T-cell (primary cell): Measurements from ENCODE around the gene GALNTL6. TPM values are rescaled to one million over a fixed set of nuclear protein-coding genes. Genes with fewer than 3 reads are reported as not detected.

ENCODE experiments used
- ATAC-seq, 4 experiments: fragments of 200-7000 bp in 3 of 4; fragments of 150-1000 bp in 1 of 4; cut with Tn5 transposase; replicated peaks in 1 of 4; 1 replicate in 3 of 4; 2 replicates in 1 of 4; pipeline ENCODE4 v1.10.0; 2021; ENCODE audit warnings: moderate library complexity in 3 of 4, mild to moderate bottlenecking in 2 of 4, moderate number of reproducible peaks in 1 of 4
- CTCF ChIA-PET, 2 donors: fragments of 300-600 bp; sonication (Branson Sonifier 250); formaldehyde crosslinking; loops; one replicate each; lab custom pipeline; 2022; ENCODE audit warnings: antibody characterized with exemption in 2 of 2; lab: Charles Lee
- POLR2A ChIA-PET, 2 donors: fragments of 300-600 bp; sonication (Branson Sonifier 250); formaldehyde crosslinking; loops; one replicate each; lab custom pipeline; 2022; ENCODE audit warnings: antibody characterized with exemption in 2 of 2; lab: Charles Lee
- DNase-seq, 35 experiments: peaks; one replicate each; pipeline versions ENCODE4 v3.0.0 to v3.0.0-alpha.2; 2013 to 2023
- H3K27ac ChIP-seq: one replicate; pipeline ENCODE4 v1.5.1; 2013; ENCODE audit warnings: low read length
- H3K27me3 ChIP-seq, 2 experiments: replicated peaks in 1 of 2; 1 replicate in 1 of 2; 2 replicates in 1 of 2; pipeline versions ENCODE4 v1.6.1 to v1.7.0; 2013; ENCODE audit warnings: low read length in 1 of 2, mixed read lengths in 1 of 2; ENCODE audit not compliant: control insufficient read depth in 2 of 2, insufficient read depth in 2 of 2; ENCODE audit errors: extremely low read depth in 1 of 2
- H3K36me3 ChIP-seq, 2 donors: 1 replicate in 1 of 2; 2 replicates in 1 of 2; pipeline versions ENCODE4 v1.6.1 to v1.7.0; 2013; ENCODE audit warnings: low read length in 1 of 2; ENCODE audit not compliant: control insufficient read depth in 2 of 2, insufficient read depth in 1 of 2; ENCODE audit errors: extremely low read depth in 1 of 2
- H3K4me1 ChIP-seq, 2 experiments: 1 replicate in 1 of 2; 2 replicates in 1 of 2; pipeline versions ENCODE4 v1.6.1 to v1.7.0; 2013; ENCODE audit warnings: low read length in 2 of 2, mixed read lengths in 1 of 2; ENCODE audit not compliant: insufficient read depth in 2 of 2, control insufficient read depth in 1 of 2; ENCODE audit errors: extremely low read depth in 1 of 2
- H3K4me3 ChIP-seq, 2 donors: 1 replicate in 1 of 2; 2 replicates in 1 of 2; pipeline versions ENCODE4 v1.5.1 to v1.7.0; 2013; ENCODE audit warnings: mild to moderate bottlenecking in 2 of 2, low read length in 1 of 2, moderate library complexity in 1 of 2; ENCODE audit not compliant: control insufficient read depth in 1 of 2; ENCODE audit errors: extremely low read depth in 1 of 2
- H3K9me3 ChIP-seq: 2 replicates; pipeline ENCODE4 v1.7.0; 2013
- H3K27ac Mint-ChIP-seq, 2 donors: one replicate each; pipeline ENCODE4 v1.8.0; 2020 to 2021; ENCODE audit warnings: mild to moderate bottlenecking in 2 of 2, mixed read lengths in 2 of 2
- H3K27me3 Mint-ChIP-seq, 2 donors: one replicate each; pipeline ENCODE4 v1.8.0; 2021 to 2022; ENCODE audit warnings: mixed read lengths in 2 of 2
- H3K36me3 Mint-ChIP-seq: one replicate; pipeline ENCODE4 v1.8.0; 2021; ENCODE audit warnings: mixed read lengths
- H3K4me1 Mint-ChIP-seq, 3 donors: one replicate each; pipeline ENCODE4 v1.8.0; 2020 to 2022; ENCODE audit warnings: mixed read lengths in 3 of 3, mild to moderate bottlenecking in 1 of 3
- H3K4me3 Mint-ChIP-seq, 3 donors: one replicate each; pipeline ENCODE4 v1.8.0; 2020 to 2022; ENCODE audit warnings: mild to moderate bottlenecking in 3 of 3, mixed read lengths in 3 of 3, moderate library complexity in 3 of 3
- H3K9me3 Mint-ChIP-seq, 3 donors: one replicate each; pipeline ENCODE4 v1.8.0; 2020 to 2022; ENCODE audit warnings: mixed read lengths in 3 of 3
- WGBS: methylation state at CpG from one replicate; pipeline ENCODE4 v1.1.5; 2013; ENCODE audit warnings: missing lambda C conversion rate; ENCODE audit not compliant: insufficient coverage; 5-methylcytosine and 5-hydroxymethylcytosine counted together
- total RNA-seq, 35 experiments: library from RNA in 6 of 35; stranded (reverse) in 6 of 35; fragments of 120-200 nt in 1 of 35; gene quantifications; one replicate each; pipeline versions ENCODE4 v1.2.1 to v1.2.4 and lab custom pipeline; 2013 to 2026

The GALNTL6 gene
- total RNA-seq, 5 donors from 2014 or later (not counting 1 experiment from before 2014, with no cell fraction given): not detected

DNA sequence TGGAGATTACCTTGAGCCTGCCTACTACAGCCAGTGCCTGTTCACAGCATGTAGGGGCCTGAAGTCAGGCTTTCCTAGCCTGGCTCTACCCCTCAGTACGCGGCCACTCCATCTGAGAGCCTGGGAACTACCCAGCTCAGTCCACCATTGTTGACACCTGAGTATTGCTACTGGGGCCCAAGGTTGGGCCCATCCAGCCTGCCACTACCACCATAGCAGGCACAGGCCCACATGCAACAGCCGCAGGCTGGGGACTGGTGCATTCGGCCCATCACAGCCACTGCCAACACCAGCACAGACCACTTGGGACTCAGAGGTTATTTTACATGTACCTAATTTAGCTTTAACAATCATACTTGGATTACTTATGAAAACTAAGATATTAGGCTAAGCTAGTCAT, 314.0 kb downstream of the GALNTL6 start:
- Mint-ChIP-seq H3K4me3 (no peak overlapping the region), H3K27me3 (no peaks in the 10 kb centered on the region), H3K9me3 (peaks cover 0 to 13% (median 8%) of the 10 kb centered on the region in 3 donors), H3K4me1 (no peaks in the 10 kb centered on the region), H3K27ac (no peak overlapping the region), H3K36me3 (no peaks in the 10 kb centered on the region)
- 100% methylated on average over 3 of the region's 4 CpGs for WGBS
- no peaks in the 10 kb centered on the region for H3K36me3 ChIP-seq
- H3K4me3 ChIP-seq: no peak overlapping the region
- H3K27me3 ChIP-seq: no peaks in the 10 kb centered on the region
- CTCF ChIA-PET: no interaction called here
- H3K9me3 ChIP-seq: no peaks in the 10 kb centered on the region
- no peaks in the 10 kb centered on the region for H3K4me1 ChIP-seq
- DNase-seq: no peak
- no peak overlapping the region for H3K27ac ChIP-seq
- ATAC-seq: no peak
- POLR2A ChIA-PET: no interaction called here

DNA sequence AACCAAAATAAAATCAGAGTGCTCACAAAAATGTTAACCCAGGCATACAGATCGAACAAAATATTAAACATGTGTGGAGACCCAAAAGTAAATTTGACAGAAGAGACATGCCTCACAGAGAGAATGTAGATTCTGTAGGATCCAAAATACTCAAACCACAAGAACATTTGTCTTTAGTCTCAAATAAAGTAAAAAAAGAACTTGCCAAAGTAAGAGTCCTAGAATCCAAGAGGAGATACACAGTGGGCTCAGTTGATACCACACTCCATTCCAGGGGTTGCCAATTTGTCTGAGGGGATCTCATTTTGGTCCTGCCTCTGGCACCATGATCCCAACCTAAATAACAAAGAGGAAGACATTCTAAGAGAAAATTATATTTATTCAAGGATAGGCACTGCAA, 316.4 kb downstream of the GALNTL6 start:
- ATAC-seq: no peak
- Histone ChIP-seq H3K9me3 (no peaks in the 10 kb centered on the region), H3K27ac (no peak overlapping the region), H3K27me3 (no peaks in the 10 kb centered on the region), H3K4me3 (no peak overlapping the region), H3K4me1 (no peaks in the 10 kb centered on the region), H3K36me3 (no peaks in the 10 kb centered on the region)
- no CpG with 5 or more reads among the region's 1 CpG for WGBS
- H3K27me3 Mint-ChIP-seq: no peaks in the 10 kb centered on the region
- ChIA-PET CTCF (no interaction called here), POLR2A (no interaction called here)
- H3K27ac Mint-ChIP-seq: no peak overlapping the region
- no peaks in the 10 kb centered on the region for H3K4me1 Mint-ChIP-seq
- H3K4me3 Mint-ChIP-seq: no peak overlapping the region
- no peaks in the 10 kb centered on the region for H3K36me3 Mint-ChIP-seq
- peaks cover 0 to 12% (median 8%) of the 10 kb centered on the region in 3 donors for H3K9me3 Mint-ChIP-seq
- DNase-seq: no peak

DNA sequence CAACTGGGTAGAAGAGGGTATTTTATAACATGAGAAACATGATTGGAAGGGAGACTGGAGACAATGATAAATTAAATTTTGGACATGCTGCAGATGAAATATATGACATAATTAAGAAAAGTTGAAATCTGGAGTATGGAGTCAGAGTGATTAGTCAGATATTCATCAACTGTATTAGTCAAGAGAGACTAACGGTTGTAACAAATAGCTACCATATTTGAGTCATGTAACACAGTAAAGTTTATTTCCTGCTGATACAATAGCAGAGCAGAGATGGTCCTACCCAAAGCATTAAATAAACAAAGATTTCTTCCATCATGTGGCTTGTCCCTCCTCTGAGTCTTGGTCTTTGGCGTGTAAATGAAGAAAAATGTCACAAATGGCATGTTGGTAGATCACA, 321.3 kb downstream of the GALNTL6 start:
- H3K4me1 Mint-ChIP-seq: no peaks in the 10 kb centered on the region
- H3K36me3 Mint-ChIP-seq: no peaks in the 10 kb centered on the region
- H3K9me3 Mint-ChIP-seq: peaks cover 4 to 9% (median 6%) of the 10 kb centered on the region in 3 donors
- POLR2A ChIA-PET: interaction anchor here in 1 of 2 donors (0.5 kb wide), 1 partner anchor 1363 kb away, joined by 3 read pairs; no protein-coding TSS in a partner anchor
- Histone ChIP-seq H3K27ac (no peak overlapping the region), H3K4me3 (no peak overlapping the region), H3K4me1 (no peaks in the 10 kb centered on the region), H3K9me3 (no peaks in the 10 kb centered on the region), H3K27me3 (no peaks in the 10 kb centered on the region), H3K36me3 (no peaks in the 10 kb centered on the region)
- ATAC-seq (no peak), DNase-seq (no peak)
- WGBS: no CpG with 5 or more reads among the region's 2 CpGs
- CTCF ChIA-PET: interaction anchor here in 1 of 2 donors (0.7 kb wide), 1 partner anchor 161 kb away, joined by 3 read pairs; no protein-coding TSS in a partner anchor
- no peak overlapping the region for H3K27ac Mint-ChIP-seq
- H3K4me3 Mint-ChIP-seq: no peak overlapping the region
- no peaks in the 10 kb centered on the region for H3K27me3 Mint-ChIP-seq

DNA sequence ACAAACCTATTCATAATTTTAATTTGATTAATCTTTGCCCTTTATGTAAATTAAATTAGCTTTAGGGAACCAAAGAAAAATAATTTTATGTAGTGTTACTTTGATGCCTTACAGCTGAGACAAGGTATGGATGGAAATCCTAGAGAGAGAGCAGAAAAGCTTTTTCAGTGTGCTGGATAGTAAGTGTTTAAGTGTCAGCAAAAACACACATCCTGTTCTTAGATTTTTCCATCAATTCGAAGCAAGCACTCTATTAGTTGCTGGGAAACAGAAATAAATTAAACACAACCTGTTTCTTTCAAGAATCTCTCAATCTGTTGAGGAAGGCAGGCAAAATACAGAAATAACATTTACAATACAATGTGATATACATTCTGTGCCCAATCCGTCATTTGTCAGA, 327.8 kb downstream of the GALNTL6 start:
- Histone ChIP-seq H3K9me3 (no peaks in the 10 kb centered on the region), H3K27me3 (no peaks in the 10 kb centered on the region), H3K4me3 (no peak overlapping the region), H3K27ac (no peak overlapping the region), H3K36me3 (no peaks in the 10 kb centered on the region), H3K4me1 (no peaks in the 10 kb centered on the region)
- CTCF ChIA-PET: no interaction called here
- H3K4me3 Mint-ChIP-seq: no peak overlapping the region
- no peaks in the 10 kb centered on the region for H3K27me3 Mint-ChIP-seq
- DNase-seq: no peak
- H3K36me3 Mint-ChIP-seq: no peaks in the 10 kb centered on the region
- H3K27ac Mint-ChIP-seq: no peak overlapping the region
- no CpG with 5 or more reads among the region's 2 CpGs for WGBS
- H3K4me1 Mint-ChIP-seq: no peaks in the 10 kb centered on the region
- POLR2A ChIA-PET: no interaction called here
- peaks cover 0 to 10% (median 1%) of the 10 kb centered on the region in 3 donors for H3K9me3 Mint-ChIP-seq
- no peak for ATAC-seq

DNA sequence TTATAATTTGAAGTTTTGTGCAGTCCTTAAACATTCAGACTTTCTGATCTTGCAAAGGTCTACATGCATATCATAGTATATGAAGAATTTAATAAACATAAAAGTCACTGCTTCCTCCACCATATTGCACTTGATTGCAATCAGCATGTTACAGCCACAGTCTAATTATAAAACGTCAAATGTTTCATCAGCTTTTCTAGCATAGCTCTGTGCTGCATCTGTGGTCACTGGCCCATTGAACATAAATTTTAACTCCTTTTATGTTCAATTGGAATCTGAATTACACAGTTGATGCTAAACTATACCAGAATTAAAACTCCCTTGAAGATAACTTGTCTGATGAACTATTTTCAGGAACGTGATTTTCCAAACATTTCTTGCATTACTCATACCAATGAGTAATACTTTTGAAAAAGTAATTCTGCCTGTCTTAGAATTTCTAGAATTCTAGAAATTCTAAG, 329.1 kb downstream of the GALNTL6 start:
- H3K9me3 Mint-ChIP-seq: peaks cover 0 to 8% (median 1%) of the 10 kb centered on the region in 3 donors
- H3K4me1 Mint-ChIP-seq: no peaks in the 10 kb centered on the region
- no peak overlapping the region for H3K4me3 Mint-ChIP-seq
- H3K36me3 Mint-ChIP-seq: no peaks in the 10 kb centered on the region
- DNase-seq (no peak), ATAC-seq (no peak)
- H3K36me3 ChIP-seq: no peaks in the 10 kb centered on the region
- no peak overlapping the region for H3K27ac ChIP-seq
- 25% methylated on average over 1 of the region's 2 CpGs for WGBS
- POLR2A ChIA-PET: no interaction called here
- no peaks in the 10 kb centered on the region for H3K27me3 Mint-ChIP-seq
- H3K4me3 ChIP-seq: no peak overlapping the region
- H3K9me3 ChIP-seq: no peaks in the 10 kb centered on the region
- no peaks in the 10 kb centered on the region for H3K4me1 ChIP-seq
- CTCF ChIA-PET: no interaction called here
- no peaks in the 10 kb centered on the region for H3K27me3 ChIP-seq
- no peak overlapping the region for H3K27ac Mint-ChIP-seq

DNA sequence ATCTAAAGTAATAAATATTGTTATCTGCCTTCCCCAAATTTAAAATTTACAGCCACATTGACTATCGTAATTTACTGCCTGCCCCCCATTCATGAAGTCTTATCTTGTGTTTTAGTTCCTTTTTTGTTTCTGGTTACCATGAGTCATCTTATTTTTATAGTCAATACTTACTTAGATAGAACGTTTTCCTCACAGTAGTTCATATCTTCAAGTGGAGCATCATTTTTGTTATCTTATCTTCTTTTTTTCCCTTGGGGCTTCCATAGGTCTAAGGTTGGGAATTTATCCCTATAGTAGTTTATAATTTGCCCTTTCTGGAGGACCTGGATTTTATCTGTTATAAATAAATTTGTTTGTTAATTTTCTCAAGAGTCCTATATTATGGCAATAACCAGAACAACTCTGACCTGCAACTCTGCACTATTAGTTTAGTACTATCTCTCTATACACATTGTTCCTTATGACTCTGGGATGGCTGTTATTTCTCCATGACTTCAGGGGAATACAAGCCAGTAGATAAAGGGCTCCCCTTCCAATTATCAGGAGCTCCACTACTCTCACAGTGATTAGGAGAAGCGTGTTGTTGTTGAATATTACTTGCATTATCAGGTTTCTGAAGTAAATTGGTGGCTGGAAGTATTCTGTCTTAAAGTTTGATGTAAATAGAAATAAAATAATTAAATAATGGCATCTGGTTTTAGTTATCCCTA, 330.6 kb downstream of the GALNTL6 start:
- Mint-ChIP-seq H3K27ac (no peak overlapping the region), H3K4me1 (no peaks in the 10 kb centered on the region), H3K4me3 (no peak overlapping the region), H3K9me3 (peaks cover 0 to 3% (median 0%) of the 10 kb centered on the region in 3 donors), H3K27me3 (no peaks in the 10 kb centered on the region), H3K36me3 (no peaks in the 10 kb centered on the region)
- Histone ChIP-seq H3K4me3 (no peak overlapping the region), H3K4me1 (no peaks in the 10 kb centered on the region), H3K27ac (no peak overlapping the region), H3K27me3 (no peaks in the 10 kb centered on the region), H3K9me3 (no peaks in the 10 kb centered on the region), H3K36me3 (no peaks in the 10 kb centered on the region)
- ATAC-seq (no peak), DNase-seq (no peak)
- ChIA-PET CTCF (no interaction called here), POLR2A (no interaction called here)
- no CpG with 5 or more reads among the region's 3 CpGs for WGBS
